VCaP (cell line): ENCODE data around the gene MRPS17.
A peak's percentile ranks its signal among the peaks of the same experiment; 100 is the strongest.

ENCODE experiments used
- H3K27ac ChIP-seq: fragments of 450-650 bp; 2 replicates; pipeline ENCODE4 v1.5.1; 2017
- CTCF ChIP-seq: fragments of 450-650 bp; conservative IDR thresholded peaks from 2 replicates; pipeline ENCODE4 v1.5.1; 2017; ENCODE audit warnings: mild to moderate bottlenecking, moderate library complexity

The MRPS17 gene

GRCh38 chr7:55951637-55952351, at the start of gene MRPS17:
MRPS17 (plus strand) TSS chr7:55951877; CDS start chr7:55953196, 1,319 bp downstream.
- no peak for TF ChIP-seq CTCF

GRCh38 chr7:55903985-55904759, 47.5 kb upstream of the MRPS17 start:
- H3K27ac ChIP-seq: no peak overlapping the region
- no peak for TF ChIP-seq CTCF

More at GRCh38 chr7:55951637-55952351, at the start of gene MRPS17:
- H3K27ac ChIP-seq: peak within 1 kb of the TSS; percentile 74

- no peak for TF ChIP-seq CTCF
- H3K27ac ChIP-seq: peak overlapping the region; percentile 12; the same call in 1 of the 2 replicates
Measured at GRCh38 chr7:55912748-55913158, 38.9 kb upstream of the MRPS17 start.

GRCh38 chr7:55917771-55918170, 33.9 kb upstream of the MRPS17 start:
- no peak overlapping the region for H3K27ac ChIP-seq
- TF ChIP-seq CTCF: no peak

- TF ChIP-seq CTCF: no peak
- no peak overlapping the region for H3K27ac ChIP-seq
Measured at GRCh38 chr7:55928006-55928767, 23.5 kb upstream of the MRPS17 start.

GRCh38 chr7:55931421-55932151, 20.1 kb upstream of the MRPS17 start:
- no peak for TF ChIP-seq CTCF
- H3K27ac ChIP-seq: no peak overlapping the region
